ENCODE measurements around the gene CAMKK1.

CAMKK1 gene

DNA sequence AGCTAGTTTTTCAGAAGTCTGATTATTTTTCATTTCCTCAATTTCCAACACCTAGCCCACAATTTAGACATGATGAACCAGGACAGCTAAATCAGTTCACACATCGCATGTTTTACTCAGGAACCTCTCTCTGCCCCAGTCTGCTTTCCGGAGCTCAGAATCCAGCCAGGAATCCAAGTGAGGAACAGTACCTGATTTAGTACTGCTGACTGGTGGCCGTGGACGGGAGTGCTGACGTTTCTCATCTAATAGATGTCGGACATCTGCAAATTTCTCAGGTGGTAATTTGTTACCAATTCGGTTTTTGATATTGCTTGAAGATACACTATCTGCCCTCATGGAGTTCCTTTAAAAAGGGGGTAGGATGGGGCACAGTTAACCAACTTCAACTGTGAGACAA, 76.9 kb downstream of the CAMKK1 start:
- TF ChIP-seq, protein P1, sequence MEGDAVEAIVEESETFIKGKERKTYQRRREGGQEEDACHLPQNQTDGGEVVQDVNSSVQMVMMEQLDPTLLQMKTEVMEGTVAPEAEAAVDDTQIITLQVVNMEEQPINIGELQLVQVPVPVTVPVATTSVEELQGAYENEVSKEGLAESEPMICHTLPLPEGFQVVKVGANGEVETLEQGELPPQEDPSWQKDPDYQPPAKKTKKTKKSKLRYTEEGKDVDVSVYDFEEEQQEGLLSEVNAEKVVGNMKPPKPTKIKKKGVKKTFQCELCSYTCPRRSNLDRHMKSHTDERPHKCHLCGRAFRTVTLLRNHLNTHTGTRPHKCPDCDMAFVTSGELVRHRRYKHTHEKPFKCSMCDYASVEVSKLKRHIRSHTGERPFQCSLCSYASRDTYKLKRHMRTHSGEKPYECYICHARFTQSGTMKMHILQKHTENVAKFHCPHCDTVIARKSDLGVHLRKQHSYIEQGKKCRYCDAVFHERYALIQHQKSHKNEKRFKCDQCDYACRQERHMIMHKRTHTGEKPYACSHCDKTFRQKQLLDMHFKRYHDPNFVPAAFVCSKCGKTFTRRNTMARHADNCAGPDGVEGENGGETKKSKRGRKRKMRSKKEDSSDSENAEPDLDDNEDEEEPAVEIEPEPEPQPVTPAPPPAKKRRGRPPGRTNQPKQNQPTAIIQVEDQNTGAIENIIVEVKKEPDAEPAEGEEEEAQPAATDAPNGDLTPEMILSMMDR (IDR thresholded peaks at IDR 0.05), result no peak
- no peak for DNase-seq
- Histone ChIP-seq H3K9me3 (no peaks in the 10 kb centered on the region), H3K4me3 (no peak overlapping the region), H3K27me3 (no peaks in the 10 kb centered on the region), H3K27ac (no peak overlapping the region), H3K36me3 (peaks cover 88 to 100% (median 98%) of the 10 kb centered on the region in 3 donors), H3K4me1 (no peaks in the 10 kb centered on the region)
- intact Hi-C loops (cut with DNase I; ENCODE audit: low total_unique reads), result no loop called here

DNA sequence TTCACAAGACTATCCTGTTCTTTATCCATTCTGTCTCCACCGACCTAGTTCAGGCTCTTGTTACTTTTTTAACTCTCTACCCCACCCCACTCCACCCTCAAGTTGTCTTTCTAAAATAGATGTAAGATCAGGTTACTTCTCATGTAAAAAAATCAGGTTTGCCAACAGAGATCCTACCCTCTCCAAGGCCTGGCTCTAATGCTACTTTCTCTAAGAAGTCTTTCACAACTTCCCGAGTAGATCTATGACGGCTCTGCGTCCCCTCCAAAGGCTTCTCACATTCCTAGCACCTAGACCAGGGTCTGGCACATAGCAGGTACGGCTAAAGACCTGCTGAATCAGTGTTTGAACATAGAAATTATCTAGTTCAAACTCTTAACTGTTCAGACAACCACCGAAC, 77.7 kb downstream of the CAMKK1 start:
- no peak overlapping the region for H3K4me3 ChIP-seq
- no peaks in the 10 kb centered on the region for H3K4me1 ChIP-seq
- H3K27me3 ChIP-seq, result no peaks in the 10 kb centered on the region
- peaks cover 88 to 100% (median 99%) of the 10 kb centered on the region in 3 donors for H3K36me3 ChIP-seq
- no peak overlapping the region for H3K27ac ChIP-seq
- TF ChIP-seq, protein P1 (IDR thresholded peaks at IDR 0.05), result no peak
- intact Hi-C loops (cut with DNase I; ENCODE audit: low total_unique reads), result no loop called here
- no peaks in the 10 kb centered on the region for H3K9me3 ChIP-seq
- DNase-seq, result no peak

DNA sequence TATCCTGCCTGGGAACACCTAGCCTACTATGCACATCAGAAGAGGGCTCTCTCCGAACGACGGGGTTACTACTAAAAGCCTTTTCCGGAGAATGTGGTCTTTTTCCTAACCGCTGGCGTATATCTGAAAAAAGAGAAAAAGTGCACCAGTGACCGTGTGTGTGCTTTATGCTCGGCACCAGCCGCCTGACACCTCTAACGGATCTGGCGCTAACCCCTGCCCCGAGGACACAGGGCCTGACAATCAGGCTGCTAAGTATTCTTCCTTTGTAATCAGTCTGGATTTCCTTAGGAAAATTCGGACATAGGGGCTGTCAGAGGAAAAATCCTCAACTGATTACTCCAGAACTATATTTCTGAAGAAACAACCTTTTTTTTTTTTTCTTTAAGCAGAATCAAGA, 78.5 kb downstream of the CAMKK1 start:
- H3K27ac ChIP-seq, result no peak overlapping the region
- no peaks in the 10 kb centered on the region for H3K27me3 ChIP-seq
- intact Hi-C loops (cut with DNase I; ENCODE audit: low total_unique reads), result no loop called here
- no peaks in the 10 kb centered on the region for H3K9me3 ChIP-seq
- peaks cover 90 to 100% (median 96%) of the 10 kb centered on the region in 3 donors for H3K36me3 ChIP-seq
- no peaks in the 10 kb centered on the region for H3K4me1 ChIP-seq
- no peak overlapping the region for H3K4me3 ChIP-seq
- DNase-seq, result no peak
- TF ChIP-seq, protein P1 (IDR thresholded peaks at IDR 0.05), result no peak

DNA sequence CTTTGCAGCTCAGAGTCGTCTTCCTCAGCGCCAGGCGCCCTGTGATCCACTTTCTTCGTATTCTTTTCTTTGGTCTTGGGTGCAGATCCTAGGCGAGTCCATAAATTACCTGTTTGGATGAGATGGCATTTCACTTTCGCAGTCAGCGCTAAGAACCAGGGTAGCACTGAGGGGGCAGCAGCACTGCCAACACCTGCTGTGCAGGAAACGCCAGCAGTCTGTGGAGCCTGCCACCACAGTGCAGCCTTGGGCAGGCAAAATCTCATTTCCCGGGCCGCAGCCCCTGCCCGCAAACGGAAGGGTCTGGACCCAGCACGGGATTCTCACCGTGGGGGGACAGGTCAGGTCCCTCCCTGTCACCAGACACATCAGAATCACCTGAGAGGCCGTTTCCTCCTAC, 79.7 kb downstream of the CAMKK1 start:
- no peaks in the 10 kb centered on the region for H3K27me3 ChIP-seq
- no peak overlapping the region for H3K4me3 ChIP-seq
- H3K4me1 ChIP-seq, result no peaks in the 10 kb centered on the region
- H3K36me3 ChIP-seq, result peaks cover 84 to 100% (median 96%) of the 10 kb centered on the region in 3 donors
- no peak for DNase-seq
- intact Hi-C loops (cut with DNase I; ENCODE audit: low total_unique reads), result no loop called here
- H3K9me3 ChIP-seq, result no peaks in the 10 kb centered on the region
- TF ChIP-seq, protein P1 (IDR thresholded peaks at IDR 0.05), result no peak
- no peak overlapping the region for H3K27ac ChIP-seq

DNA sequence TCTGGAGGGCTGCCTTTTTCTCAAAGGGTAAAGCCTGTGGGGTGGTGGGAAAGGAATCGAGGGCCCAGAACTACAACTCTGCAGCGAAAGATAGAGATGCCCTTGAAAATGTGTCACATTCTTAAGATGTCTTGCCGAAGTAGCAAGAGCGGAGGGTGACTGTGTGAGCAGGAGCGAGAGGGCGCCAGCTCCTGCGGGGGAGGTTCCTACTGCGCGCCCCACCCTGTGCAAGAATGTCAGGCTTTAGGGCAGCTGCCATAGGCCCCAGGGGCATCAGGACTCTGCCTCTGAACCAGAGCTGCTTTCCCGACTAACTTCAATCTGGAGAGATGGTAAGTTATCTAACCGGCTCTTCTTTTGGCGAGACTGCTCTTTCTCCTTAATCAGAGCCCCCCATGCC, 80.1 kb downstream of the CAMKK1 start:
- peaks cover 81 to 100% (median 96%) of the 10 kb centered on the region in 3 donors for H3K36me3 ChIP-seq
- no peak for DNase-seq
- no peaks in the 10 kb centered on the region for H3K27me3 ChIP-seq
- no peak overlapping the region for H3K4me3 ChIP-seq
- intact Hi-C loops (cut with DNase I; ENCODE audit: low total_unique reads), result no loop called here
- H3K27ac ChIP-seq, result no peak overlapping the region
- no peaks in the 10 kb centered on the region for H3K9me3 ChIP-seq
- TF ChIP-seq, protein P1 (IDR thresholded peaks at IDR 0.05), result no peak
- H3K4me1 ChIP-seq, result no peaks in the 10 kb centered on the region

DNA sequence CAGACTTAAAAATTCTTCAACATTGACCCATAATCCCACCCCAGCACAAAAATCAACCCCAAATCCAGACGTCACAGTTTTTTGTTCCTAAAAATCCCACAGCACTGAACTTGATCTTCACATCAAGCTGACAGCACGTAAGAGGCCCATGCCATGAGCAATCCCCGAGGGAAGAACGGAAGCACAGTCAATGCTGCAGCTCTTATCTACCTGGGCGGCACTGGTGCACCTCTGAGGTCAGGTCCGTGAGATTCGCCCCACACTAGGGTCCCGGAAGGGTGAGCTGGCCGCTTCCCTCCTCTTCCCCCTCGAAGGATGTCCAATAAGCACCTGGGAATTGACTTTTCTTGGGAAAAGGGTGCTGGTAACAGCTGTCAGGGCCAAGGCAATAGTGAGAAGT, 80.6 kb downstream of the CAMKK1 start:
- Histone ChIP-seq H3K9me3 (no peaks in the 10 kb centered on the region), H3K4me3 (no peak overlapping the region), H3K4me1 (no peaks in the 10 kb centered on the region), H3K36me3 (peaks cover 81 to 100% (median 95%) of the 10 kb centered on the region in 3 donors), H3K27ac (no peak overlapping the region), H3K27me3 (no peaks in the 10 kb centered on the region)
- DNase-seq, result no peak
- intact Hi-C loops (cut with DNase I; ENCODE audit: low total_unique reads), result no loop called here
- TF ChIP-seq, protein P1 (IDR thresholded peaks at IDR 0.05), result no peak

Measured in tibial artery (tissue), 4 donors.